DLD1 (cell line): ENCODE data around the gene PAGE5.

Experiments used
- in situ Hi-C: cut with HindIII; loops from 2 replicates; pipeline ENCODE4 v1.10.0; 2017; ENCODE audit warnings: low sequenced_read_pairs

Gene PAGE5, protein sequence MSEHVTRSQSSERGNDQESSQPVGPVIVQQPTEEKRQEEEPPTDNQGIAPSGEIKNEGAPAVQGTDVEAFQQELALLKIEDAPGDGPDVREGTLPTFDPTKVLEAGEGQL

GRCh38 chrX:55220119-55220794 lies at the start of gene PAGE5:
TSS of gene PAGE5 (plus strand) at chrX:55220346. CDS start at chrX:55221383, 1,037 bp downstream.
- in situ Hi-C loops = no loop called here

GRCh38 chrX:55187281-55187680 lies 32.9 kb upstream of the PAGE5 start:
- in situ Hi-C loops = no loop called here

- in situ Hi-C loops = no loop called here
Measured at GRCh38 chrX:55196688-55197087, 23.5 kb upstream of the PAGE5 start.

DNA sequence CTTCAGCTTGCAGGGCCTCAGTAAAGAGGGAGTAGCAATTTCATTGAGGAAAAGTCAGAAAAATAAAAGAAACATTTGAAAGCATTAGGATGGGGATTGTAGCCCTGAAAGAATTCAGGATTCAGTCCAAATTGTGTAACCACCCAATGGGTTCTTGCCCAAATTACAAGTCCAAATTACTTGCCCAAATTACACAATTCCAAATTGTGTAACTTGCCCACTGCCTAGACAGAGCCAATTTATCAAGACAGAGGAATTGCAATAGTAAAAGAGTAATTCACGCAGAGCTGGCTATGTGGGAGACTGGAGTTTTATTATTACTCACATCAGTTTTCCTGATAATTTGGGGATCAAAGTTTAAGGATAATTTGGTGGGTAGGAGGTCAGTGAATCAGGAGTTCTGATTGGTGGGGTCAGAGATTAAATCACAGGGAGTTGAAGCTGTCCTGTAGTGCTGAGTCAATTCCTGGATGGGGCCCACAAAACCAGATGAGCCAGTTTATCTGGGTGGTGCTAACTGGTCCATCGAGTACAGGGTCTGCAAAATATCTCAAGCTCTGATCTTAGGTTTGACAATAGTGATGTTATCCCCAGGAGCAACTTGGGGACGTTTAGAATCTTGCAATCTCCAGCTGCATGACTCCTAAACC lies 18.1 kb upstream of the PAGE5 start:
- in situ Hi-C loops = no loop called here

DNA sequence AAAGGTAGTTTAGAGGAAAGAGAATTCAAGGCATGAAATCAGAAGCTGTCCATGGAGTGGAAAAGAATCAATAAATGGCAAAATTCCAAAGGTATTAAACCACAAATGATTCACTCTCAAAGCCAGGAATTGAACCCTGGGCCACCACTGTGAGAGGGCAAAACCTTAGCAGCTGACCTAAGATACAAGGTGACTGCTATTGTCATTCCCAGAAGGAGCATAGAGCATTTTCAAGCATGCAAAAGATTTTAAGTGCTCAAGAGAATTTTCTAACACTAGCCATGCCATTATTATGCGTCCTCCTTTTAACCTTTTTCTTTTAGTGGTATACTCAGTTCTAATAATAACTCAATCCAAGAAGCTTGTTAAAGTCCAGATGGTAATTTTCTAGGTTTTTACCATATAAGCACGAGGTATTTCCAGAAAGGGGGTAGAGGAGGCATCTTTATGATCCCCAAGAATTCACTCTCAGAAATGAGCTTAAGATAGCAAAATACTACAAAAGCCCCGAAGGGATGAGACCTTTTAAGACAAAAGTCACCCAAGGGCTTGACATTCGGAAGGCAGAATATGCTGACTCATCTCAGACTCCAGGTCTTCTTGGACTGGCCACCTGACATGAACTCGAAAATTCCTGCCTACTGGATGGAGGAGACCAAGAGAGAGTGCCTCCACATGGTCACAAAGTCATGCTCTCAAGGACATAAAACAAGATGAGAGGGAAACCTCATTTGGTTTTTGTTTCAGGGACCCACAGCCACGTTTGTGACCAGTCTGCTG lies 13.8 kb upstream of the PAGE5 start:
- in situ Hi-C loops = no loop called here

- in situ Hi-C loops = no loop called here
Measured at GRCh38 chrX:55210931-55211677, 9.0 kb upstream of the PAGE5 start.

- in situ Hi-C loops = no loop called here
Measured at GRCh38 chrX:55213381-55213780, 6.8 kb upstream of the PAGE5 start.

DNA sequence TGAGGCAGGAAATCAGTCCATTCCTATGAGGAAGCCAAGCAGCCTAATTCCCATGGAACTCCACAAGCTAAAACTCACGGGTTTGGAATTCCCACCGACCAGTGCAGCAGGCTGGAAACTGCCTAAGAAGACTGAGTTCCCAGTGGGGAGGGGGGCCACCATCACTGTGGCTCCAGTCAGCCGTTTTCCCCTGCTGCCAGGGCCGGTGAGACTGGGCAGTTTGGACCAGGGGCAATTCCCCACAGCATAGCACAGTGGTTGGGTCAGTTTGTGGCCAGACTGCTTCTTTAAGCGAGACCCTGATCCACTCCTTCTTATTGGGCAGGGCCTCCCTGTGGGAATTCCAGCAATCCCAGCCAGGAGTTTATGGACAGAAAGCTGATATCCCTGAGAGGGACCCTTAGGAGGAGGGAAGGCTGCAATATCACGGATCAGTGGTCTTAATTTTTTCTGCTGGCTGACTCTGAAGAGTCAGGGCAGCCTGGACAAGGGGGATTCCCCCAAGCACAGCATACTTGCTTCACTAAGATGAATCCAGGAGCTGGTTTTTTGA lies 20.7 kb downstream of the PAGE5 start:
- in situ Hi-C loops = no loop called here

GRCh38 chrX:55253528-55253927 lies 33.4 kb downstream of the PAGE5 start:
- in situ Hi-C loops = no loop called here

GRCh38 chrX:55260806-55261205 lies 40.7 kb downstream of the PAGE5 start:
- in situ Hi-C loops = no loop called here

DNA sequence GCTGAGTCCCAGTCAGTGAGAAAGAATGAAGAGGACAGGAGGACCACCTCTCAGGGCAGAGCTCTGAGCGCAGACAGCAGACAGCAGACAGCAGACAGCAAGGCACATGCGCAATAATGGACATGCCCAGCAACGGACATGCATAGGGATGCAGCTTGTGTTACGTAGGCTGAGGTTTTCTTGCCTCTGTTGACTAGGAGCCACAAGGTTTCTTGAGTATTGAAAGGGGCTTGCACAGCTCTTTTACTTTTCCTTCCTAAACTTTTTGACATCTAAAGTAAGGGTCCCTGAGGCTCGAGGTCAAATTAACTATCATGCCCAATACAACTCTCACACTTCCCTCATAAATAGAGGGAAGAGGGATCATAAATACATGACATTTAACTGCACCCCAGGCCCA lies 44.7 kb downstream of the PAGE5 start, which contains the start of gene PAGE3:
PAGE3 (minus strand) TSS at position 101 of the 400 bp plus-strand sequence. CDS start 1,013 bp downstream, outside the sequence.
- in situ Hi-C loops = no loop called here
